Measurements from ENCODE around the gene MIA. TPM values are rescaled to one million over a fixed set of nuclear protein-coding genes. Genes with fewer than 3 reads are reported as not detected.

MIA gene
- total RNA-seq, 1 experiment from 2014 or later = not detected

GRCh38 chr19:40739871-40740703, 35.2 kb upstream of the MIA start:
- H3K27ac Mint-ChIP-seq = peak overlapping the region in 2 of 3 experiments; percentile 51 to 92; a peak in 3 of 7 replicates

More at GRCh38 chr19:40739871-40740703, 35.2 kb upstream of the MIA start:
- H3K4me1 ChIP-seq (ENCODE audit: insufficient read depth, low read length) = 0 out of 2 replicates have a peak, but pooled peaks cover 2% of the 10 kb centered on the region
- H3K14ac ChIP-seq (ENCODE audit: insufficient read depth, low read length) = no peak overlapping the region
- TF ChIP-seq CTCF (conservative IDR thresholded peaks at IDR 0.05) = no peak
- WGBS (ENCODE audit: extremely low coverage, insufficient read length, low lambda C conversion rate) = no CpG with 5 or more reads among the region's 16 CpGs
- H3K23ac ChIP-seq (ENCODE audit: insufficient read length, low read depth, low read length) = no peak overlapping the region
- H3K79me1 ChIP-seq (ENCODE audit: insufficient read depth, low read depth, low read length, poor library complexity, severe bottlenecking) = no peaks in the 10 kb centered on the region
- H3T11ph ChIP-seq (ENCODE audit: low read length) = no peak overlapping the region
- H2BK5ac ChIP-seq (ENCODE audit: insufficient read length, low read length) = no peak overlapping the region
- H2AK5ac ChIP-seq (ENCODE audit: insufficient read length, low read length) = no peak overlapping the region
- H3K9ac ChIP-seq (ENCODE audit: extremely low read depth, insufficient read length, low read length) = no peak overlapping the region
- H3K23me2 ChIP-seq (ENCODE audit: insufficient read length, low read depth, low read length, poor library complexity, severe bottlenecking) = no peaks in the 10 kb centered on the region
- no peak overlapping the region for H2BK15ac ChIP-seq (ENCODE audit: low read depth, low read length)
- H2AFZ ChIP-seq (ENCODE audit: low read length) = no peak overlapping the region
- no peaks in the 10 kb centered on the region for H3K79me2 ChIP-seq (ENCODE audit: insufficient read depth, low read length)
- no peaks in the 10 kb centered on the region for H4K20me1 ChIP-seq (ENCODE audit: control insufficient read depth, insufficient read depth, insufficient read length)
- no peak overlapping the region for H2BK20ac ChIP-seq (ENCODE audit: low read depth, low read length, poor library complexity, severe bottlenecking)
- no peak for DNase-seq
- no peak overlapping the region for H4K8ac ChIP-seq (replicated peaks; ENCODE audit: insufficient read length, low read depth, low read length)
- Mint-ChIP-seq H3K9me3 (no peaks in the 10 kb centered on the region), H3K4me3 (no peak overlapping the region; a peak in 1 of 5 replicates), H3K36me3 (ENCODE audit: insufficient read depth in 1 of 3, low read depth in 3 of 3) (peaks cover 6 to 42% (median 36%) of the 10 kb centered on the region in 3 experiments; a peak in 6 of 7 replicates), H3K4me1 (peaks cover 7 to 8% of the 10 kb centered on the region in 2 experiments), H3K27me3 (ENCODE audit: low read depth) (no peaks in the 10 kb centered on the region)
- no peaks in the 10 kb centered on the region for H3K9me3 ChIP-seq (ENCODE audit: control insufficient read depth, low read depth, low read length)
- no peak overlapping the region for H2BK12ac ChIP-seq (ENCODE audit: insufficient read length, low read depth, low read length)
- H4K5ac ChIP-seq (ENCODE audit: insufficient read length, low read depth, low read length) = no peak overlapping the region
- no peak overlapping the region for H3K18ac ChIP-seq (ENCODE audit: insufficient read length, low read depth, low read length)
- H2BK120ac ChIP-seq (ENCODE audit: low read depth, low read length, poor library complexity, severe bottlenecking) = no peak overlapping the region
- no peak overlapping the region for H3K4me2 ChIP-seq (ENCODE audit: insufficient read depth, insufficient read length, low read length)
- no peak overlapping the region for H3K27ac ChIP-seq (ENCODE audit: insufficient read length, low read depth, low read length)
- H4K91ac ChIP-seq (ENCODE audit: insufficient read length, low read depth, low read length) = no peak overlapping the region
- no peak overlapping the region for H3K4ac ChIP-seq (ENCODE audit: low read depth, low read length)
- no peak overlapping the region for H3K56ac ChIP-seq (ENCODE audit: insufficient read length, low read depth, low read length)
- no peaks in the 10 kb centered on the region for H3K27me3 ChIP-seq (ENCODE audit: insufficient read depth, low read length)
